KOPT-K1 (cell line): ENCODE results near the gene MAPK12.

Source experiments
- H3K27ac ChIP-seq: fragments of 200-600 bp; sonication (generic); 2 replicates; pipeline ENCODE4 v1.5.1; 2016; ENCODE audit warnings: antibody characterized with exemption, mild to moderate bottlenecking, low read depth, low read length; ENCODE audit not compliant: poor library complexity, severe bottlenecking
- H3K36me3 ChIP-seq: fragments of 200-600 bp; sonication (generic); 2 replicates; pipeline ENCODE4 v1.5.1; 2017; ENCODE audit warnings: antibody characterized with exemption, mild to moderate bottlenecking, low read length, moderate library complexity; ENCODE audit not compliant: insufficient read depth
- H3K9me3 ChIP-seq: fragments of 200-600 bp; sonication (generic); 2 replicates; pipeline ENCODE4 v1.5.1; 2017; ENCODE audit warnings: antibody characterized with exemption, low read length, mild to moderate bottlenecking; ENCODE audit not compliant: insufficient read depth, poor library complexity, severe bottlenecking

Gene MAPK12

DNA sequence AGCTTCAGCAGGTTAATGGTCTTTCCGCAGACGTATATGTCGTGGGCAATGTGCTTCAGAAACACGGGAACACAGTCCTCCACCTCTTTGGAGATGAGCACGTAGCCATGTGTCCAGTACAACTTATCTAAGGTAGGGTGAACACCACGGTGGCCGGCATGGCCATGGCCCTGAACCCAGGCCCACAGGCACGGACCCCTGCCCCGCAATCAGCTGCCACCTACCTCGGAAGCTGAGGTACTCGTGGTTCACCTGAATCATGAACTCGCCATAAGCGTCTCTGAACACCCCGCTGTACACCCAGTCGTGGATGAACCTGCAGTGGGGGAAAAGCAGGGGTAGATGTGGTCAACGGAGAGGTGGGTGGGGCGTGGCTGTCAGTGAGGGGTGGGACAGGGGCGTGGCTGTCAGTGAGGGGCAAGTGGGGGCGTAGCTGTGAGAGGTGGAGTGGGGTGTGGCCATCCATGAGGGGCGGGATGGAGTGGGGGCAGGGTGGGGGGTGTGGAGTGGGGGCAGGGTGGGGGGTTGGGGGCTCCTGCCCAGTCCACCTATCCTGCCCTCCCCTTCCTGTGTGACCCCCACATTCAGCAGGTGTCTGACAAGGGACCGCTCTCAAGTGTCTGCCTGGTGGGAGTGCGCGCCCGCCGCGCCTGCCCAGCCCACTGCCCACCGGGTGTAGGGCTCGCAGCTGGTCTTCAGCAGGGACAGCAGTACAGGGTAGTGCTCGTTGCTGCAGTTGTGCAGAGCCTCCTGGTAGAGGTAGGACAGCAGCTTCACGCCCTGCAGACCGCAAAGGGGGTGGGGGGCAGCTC, 35.2 kb downstream of the MAPK12 start:
- H3K9me3 ChIP-seq: no peaks in the 10 kb centered on the region
- no peak overlapping the region for H3K27ac ChIP-seq
- peaks cover 77% of the 10 kb centered on the region for H3K36me3 ChIP-seq

DNA sequence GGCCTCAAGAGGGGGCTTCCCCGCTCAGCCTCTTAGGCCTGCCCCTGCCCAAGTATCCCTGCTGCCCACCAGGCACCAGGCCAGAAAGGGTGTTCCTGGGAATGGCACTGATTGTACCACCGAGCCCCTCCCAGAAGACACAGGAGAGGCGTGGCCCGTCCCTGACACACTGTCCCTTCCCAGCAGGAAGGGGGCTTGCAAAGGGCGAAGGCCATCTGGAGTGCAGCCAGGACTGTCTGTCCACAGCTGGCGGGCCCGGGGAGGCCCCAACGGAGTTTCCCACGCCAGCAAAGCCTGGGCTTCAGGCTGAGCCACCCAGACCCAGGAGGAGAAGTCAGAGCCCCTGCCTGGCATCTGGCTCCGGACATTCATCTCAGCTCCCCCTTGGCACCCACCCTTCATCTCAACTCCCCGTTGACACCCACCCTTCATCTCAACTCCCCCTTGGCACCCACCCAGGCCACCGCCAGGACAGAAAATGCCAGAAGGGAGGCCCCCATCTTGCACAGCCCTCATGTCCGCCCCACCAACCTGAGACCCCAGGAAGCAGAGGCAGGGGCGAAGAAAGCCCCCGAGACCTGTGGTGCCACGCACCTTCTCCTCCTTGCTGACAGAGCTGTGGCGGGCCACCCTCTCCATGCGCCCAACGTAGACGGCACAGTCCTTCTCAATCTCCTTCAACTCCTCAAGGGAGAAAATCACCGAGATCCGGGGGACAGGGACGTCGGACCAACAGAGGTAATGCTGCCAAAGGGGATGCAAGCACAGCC, 36.1 kb downstream of the MAPK12 start:
- Histone ChIP-seq H3K9me3 (no peaks in the 10 kb centered on the region), H3K27ac (no peak overlapping the region), H3K36me3 (peaks cover 85% of the 10 kb centered on the region)

DNA sequence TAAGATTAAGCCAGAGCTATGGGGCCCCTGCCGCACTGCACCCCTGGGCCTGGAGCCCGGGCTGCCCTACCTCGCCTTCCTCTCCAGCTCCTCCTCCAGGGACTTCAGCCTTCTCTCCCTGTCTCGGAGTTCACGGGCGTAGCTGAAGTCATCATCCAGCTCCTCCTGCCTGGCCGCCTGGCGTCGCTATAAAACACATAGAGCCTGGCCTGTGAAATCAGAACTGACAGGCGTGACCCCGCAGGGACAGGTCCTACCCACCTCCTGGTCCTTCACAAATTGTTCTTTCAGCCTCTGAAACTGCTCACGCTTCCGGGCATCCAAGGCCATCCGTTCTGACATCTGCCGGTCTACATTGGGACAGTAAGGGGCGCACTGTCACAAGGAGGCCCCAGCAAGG, 37.4 kb downstream of the MAPK12 start:
- H3K9me3 ChIP-seq: no peaks in the 10 kb centered on the region
- H3K36me3 ChIP-seq: peaks cover 89% of the 10 kb centered on the region
- no peak overlapping the region for H3K27ac ChIP-seq

DNA sequence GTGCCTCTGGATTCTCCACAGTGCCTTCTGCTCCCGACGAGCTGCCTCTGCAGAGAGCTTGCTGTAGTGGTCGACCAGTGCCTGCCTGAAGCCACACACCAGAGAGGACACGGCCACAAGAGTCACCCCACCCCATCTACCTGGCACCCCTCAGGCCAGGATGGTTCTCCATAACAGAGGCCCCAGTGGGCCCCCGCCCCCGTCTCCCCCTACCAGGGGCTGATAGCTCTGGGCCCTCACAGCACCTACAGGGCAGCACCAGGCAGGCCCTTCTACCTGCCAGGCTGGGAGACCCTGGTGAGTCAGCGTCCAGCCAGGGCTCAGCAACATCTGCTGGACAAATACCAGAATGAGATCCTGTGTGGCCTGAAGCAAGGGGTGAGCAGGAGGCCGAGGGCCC, 39.0 kb downstream of the MAPK12 start:
- H3K36me3 ChIP-seq: peaks cover 95% of the 10 kb centered on the region
- no peaks in the 10 kb centered on the region for H3K9me3 ChIP-seq
- no peak overlapping the region for H3K27ac ChIP-seq

DNA sequence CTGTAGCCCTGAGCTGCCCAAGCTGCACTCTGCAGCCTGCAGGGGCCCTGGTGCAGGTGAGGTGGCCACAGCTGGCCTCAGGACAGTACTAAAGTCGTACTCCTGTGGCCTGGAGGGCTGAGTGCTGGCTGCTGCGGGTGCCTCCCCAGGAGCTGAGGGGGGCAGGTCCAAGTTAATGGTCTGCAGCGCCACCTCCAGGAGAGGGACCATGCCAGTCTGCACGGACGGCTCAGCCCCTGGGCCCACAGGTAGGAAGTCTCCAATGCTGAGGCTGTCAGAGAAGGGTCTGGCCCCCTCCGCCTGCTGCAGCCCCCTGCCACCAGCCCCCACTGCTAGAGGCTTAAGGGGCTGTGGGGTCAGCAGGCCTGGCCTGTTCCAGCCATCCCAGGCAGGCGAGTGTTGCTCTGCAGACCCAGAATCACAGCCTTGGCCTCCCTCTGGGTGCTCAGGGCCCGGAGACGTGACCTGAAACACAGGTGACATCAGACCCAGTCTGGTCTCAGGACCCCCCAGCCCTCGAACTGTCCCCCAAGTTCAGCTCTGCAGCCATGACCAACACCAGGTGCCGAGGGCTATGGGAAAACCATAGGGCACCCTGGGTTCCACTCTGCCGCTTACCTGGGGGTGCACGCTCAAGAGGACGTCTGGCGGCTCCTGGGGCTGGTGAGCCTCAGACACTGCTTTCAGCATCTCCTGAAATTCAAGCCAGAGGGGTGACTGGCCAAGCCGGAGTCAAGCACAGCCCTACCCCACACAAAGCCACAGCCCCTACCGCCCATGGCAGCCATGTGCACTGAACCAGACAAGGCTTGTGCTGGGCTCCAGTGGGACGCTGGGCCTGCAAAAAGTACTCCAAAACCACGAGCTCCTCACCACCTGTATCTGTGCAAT, 39.8 kb downstream of the MAPK12 start:
- peaks cover 95% of the 10 kb centered on the region for H3K36me3 ChIP-seq
- no peaks in the 10 kb centered on the region for H3K9me3 ChIP-seq
- H3K27ac ChIP-seq: no peak overlapping the region

DNA sequence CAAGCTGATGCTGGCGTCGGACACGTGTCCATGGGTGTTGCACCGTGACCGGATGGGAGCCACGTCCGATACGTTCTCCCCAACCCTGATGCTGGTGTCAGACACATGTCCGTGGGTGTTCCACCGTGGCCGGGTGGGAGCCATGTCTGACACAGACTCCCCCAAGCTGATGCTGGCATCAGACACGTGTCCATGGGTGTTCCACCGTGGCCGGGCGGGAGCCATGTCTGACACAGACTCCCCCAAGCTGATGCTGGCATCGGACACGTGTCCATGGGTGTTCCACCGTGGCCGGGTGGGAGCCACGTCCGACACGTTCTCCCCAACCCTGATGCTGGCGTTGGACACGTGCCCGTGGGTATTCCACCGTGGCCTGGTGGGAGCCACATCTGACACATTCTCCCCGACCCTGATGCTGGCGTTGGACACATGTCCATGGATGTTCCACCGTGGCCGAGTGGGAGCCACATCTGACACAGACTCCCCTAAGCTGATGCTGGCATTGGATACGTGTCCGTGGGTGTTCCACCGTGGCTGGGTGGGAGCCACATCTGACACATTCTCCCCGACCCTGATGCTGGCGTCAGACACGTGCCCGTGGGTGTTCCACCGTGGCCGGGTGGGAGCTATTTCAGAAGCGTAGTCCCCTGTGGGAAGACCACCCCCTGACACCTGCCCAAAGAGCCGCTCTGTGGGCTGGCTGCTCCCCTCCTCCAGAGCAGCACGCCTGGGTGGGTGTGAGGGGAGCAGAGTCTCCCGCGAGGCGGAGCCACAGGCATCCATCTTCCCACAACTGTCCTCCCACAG, 40.7 kb downstream of the MAPK12 start:
- Histone ChIP-seq H3K36me3 (peaks cover 95% of the 10 kb centered on the region), H3K27ac (no peak overlapping the region), H3K9me3 (no peaks in the 10 kb centered on the region)

DNA sequence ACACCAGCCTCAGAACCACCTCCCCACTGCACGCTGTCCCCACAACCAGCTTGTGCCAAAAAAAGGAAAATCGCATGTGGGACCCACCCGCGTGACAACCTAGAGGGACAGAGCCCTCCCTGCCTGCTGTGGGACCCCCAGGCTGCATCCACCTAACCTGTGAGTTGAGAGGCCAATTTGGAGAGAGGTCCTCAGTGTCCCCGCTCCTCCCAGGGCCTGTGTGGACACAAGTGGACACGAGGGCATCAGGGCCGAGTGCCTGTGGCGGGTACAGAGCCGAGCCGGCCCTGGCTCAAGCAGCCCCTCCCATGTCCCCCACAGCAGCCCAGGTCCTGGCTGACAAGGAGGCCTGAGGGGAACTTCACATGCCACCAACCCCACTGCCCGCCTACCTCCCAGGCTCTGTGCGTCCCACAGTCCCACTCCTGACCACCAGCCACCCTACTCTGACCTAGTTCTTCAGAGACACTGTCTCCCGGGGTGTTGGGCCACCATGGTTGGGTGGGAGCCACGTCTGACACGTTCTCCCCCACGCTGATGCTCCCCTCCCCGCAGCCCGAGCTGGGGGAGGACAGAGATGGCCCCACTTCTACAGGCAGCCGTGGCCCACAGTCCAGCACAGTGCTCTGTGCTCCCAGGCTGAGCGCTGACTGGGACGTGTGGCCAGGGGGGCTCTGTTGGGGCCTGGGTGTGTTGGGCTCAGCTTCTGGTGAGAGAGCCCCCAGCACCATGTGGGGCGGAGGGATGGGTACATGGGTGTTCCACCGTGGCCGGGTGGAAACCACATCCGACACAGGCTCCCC, 41.5 kb downstream of the MAPK12 start:
- no peaks in the 10 kb centered on the region for H3K9me3 ChIP-seq
- H3K27ac ChIP-seq: no peak overlapping the region
- peaks cover 95% of the 10 kb centered on the region for H3K36me3 ChIP-seq

DNA sequence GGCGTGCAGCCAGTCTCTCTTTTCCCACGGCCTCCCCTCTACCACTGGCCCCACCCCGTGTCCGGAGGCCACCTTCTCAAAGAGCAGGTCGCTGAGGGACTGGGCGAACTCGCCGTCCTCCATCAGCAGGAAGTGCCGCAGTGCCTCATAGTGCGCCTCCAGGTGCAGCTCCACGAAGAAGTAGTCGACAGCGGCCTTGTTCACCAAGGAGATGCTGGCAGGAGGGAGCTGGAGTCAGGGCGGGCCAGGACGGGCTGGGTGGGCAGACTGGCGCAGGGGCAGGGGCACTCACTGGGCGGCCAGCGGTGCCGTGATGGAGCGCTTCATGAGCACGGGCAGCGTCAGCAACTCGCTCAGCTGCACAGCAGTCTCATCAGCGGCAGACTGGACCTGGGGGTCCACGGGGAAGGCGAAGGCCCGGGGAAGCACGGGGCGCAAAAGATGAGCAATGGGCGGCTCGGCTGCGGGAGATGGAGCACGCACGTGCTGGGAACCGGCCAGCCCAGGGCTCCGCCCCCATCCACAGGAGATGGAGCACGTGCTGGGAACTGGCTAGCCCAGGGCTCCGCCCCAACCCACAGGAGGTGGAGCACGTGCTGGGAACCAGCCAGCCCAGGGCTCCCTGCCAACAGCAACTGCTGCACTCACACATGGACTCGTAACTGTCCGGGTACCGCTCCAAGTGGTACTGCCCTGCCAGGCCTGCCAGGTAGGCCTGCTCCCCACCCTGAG, 42.3 kb downstream of the MAPK12 start:
- H3K36me3 ChIP-seq: peaks cover 99% of the 10 kb centered on the region
- no peaks in the 10 kb centered on the region for H3K9me3 ChIP-seq
- no peak overlapping the region for H3K27ac ChIP-seq

DNA sequence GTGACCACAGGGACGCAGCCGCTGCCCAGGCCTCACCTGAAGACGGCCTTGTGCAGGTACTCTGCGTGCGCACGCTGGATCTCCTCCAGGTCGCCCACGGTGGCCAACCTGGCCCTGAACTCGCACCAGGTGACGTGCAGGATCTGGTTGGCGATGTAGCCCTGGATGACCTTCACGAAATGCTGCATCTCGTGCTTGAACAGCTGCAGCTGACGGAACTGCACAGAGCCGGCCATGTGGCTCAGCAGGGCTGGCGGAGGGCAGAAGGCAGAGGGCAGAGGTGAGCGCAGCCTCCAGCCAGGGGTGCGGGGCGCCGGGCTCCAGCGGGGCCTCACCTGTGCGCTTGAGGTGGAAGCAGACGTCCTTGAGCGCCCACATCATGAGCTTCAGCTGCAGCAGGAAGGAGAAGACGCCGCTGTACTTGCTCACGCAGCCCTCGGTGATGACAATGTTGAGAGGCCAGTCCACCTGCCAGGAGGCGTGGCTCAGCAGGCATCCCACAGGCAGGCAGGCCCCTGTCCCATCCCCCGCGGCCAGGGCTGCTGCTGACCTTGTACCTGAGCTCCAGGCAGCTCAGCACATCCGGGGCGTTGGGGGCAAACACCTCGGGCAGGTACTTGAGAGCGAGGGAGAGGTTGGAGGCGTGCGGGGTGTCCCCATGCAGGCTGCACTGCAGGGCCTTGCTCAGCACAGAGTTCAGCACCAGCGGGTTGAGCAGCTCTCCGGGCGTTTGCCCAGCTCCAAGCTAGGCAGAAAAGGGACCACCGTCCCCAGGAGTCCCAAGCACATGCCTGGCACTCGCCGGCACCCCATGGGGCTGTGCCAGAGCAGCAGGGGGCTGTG, 43.1 kb downstream of the MAPK12 start:
- no peaks in the 10 kb centered on the region for H3K9me3 ChIP-seq
- H3K36me3 ChIP-seq: peaks cover 100% of the 10 kb centered on the region
- no peak overlapping the region for H3K27ac ChIP-seq

DNA sequence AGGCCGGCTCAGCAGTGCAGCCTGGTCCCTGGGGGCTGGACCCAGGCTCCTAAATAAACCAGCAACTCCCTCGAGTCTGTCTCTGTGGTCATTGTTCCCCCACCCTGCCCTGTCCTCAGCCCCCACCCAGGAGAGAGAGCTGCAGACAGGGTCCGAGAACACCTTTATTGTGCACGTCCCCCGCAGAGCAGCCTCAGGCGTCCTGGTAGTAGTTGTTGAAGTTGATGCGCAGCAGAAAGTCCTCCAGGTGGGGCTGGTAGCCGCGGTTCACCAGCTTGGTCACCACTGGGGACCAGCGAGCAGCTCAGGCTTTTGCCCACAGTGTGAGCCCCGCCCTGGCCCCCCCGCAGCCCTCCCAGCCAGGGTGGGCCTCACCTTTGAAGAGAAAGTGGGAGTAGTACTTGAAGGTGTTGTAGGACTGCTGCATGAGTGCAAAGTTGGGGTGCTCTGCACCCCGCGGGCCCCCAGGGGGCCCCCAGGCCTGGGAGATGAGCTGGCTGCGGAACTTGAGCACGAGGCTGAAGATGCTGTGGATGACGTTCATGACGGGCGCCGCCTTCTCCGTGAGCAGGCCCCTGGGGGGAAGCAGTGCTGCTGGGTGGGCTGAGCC, 43.8 kb downstream of the MAPK12 start:
- peaks cover 100% of the 10 kb centered on the region for H3K36me3 ChIP-seq
- no peaks in the 10 kb centered on the region for H3K9me3 ChIP-seq
- H3K27ac ChIP-seq: no peak overlapping the region

DNA sequence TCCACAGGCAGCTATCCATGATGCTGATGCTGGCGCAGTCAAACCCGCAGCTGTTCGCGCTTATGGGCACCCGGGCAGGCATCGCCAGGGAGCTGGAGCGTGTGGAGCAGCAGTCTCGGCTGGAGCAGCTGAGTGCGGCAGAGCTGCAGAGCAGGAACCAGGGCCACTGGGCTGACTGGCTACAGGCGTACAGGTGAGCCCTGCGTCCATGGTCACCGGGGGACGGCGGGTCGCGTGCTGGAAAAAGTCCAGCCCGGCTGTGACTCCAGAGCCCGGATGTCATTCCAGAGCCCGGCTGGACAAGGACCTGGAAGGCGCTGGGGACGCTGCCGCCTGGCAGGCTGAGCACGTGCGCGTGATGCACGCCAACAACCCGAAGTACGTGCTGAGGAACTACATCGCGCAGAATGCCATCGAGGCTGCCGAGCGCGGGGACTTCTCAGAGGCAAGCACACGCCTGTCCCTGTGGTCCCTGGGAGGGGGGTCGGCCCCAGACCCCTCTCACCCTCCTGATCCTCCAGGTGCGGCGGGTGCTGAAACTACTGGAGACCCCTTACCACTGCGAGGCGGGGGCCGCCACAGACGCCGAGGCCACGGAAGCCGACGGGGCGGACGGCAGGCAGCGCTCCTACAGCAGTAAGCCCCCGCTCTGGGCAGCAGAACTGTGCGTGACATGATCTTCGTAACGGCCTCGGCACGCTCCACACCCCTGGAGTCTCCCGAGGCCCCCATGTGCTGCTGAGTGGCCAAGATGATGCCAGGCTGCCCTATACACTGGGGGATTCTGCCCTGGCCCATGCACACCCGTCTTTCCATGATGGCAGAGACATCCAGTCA, 44.6 kb downstream of the MAPK12 start:
- Histone ChIP-seq H3K9me3 (no peaks in the 10 kb centered on the region), H3K36me3 (peaks cover 100% of the 10 kb centered on the region), H3K27ac (no peak overlapping the region)
